ENCODE measurements around the gene ZNF516. TPM values are rescaled to one million over a fixed set of nuclear protein-coding genes. Genes with fewer than 3 reads are reported as not detected.

ZNF516 gene
- total RNA-seq, 1 donor from 2014 or later = 19.4 TPM

DNA sequence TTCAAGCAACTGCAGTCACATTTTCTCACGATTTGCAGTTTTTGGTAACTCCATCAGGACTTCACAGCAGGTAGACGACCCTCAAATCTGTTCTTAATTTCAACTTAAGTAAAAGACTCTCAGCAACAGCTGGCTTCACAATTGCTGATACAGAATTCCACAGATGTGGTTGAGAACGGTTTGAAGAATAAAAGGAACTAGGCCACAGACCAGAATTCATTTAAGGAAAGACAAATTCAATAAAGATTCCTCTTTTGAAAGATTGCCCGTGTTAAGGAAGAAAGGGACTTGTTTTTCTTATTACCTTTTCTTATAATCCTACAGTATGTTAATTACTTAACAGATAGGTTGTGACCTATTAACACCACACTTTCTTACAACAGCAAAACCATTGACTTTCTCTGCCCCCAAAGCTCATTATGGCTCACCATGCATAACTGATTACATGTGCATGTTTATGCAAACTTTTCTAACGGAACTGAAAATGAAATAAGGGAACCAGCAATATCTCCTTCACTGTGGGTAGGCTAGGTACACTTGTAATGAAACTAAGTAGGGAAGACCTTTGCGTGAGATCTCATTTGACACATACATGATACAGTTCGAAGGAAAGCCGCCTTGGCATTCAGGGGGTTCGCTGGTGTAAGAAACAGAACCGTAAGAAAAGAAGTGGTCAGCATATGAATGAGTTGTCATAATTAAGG, 4.7 kb upstream of the ZNF516 start:
- CTCF ChIA-PET = no interaction called here
- Mint-ChIP-seq H3K27me3 (peaks cover 2% of the 10 kb centered on the region), H3K36me3 (ENCODE audit: low read depth) (peaks cover 2% of the 10 kb centered on the region), H3K9me3 (peaks cover 4% of the 10 kb centered on the region), H3K4me3 (peak overlapping the region; percentile 65), H3K27ac (peak overlapping the region; percentile 89), H3K4me1 (peaks cover 38% of the 10 kb centered on the region)
- ATAC-seq (ENCODE audit: low read depth) = peak; percentile 83
- no peak for TF ChIP-seq CTCF (IDR thresholded peaks at IDR 0.05)
- POLR2A ChIA-PET = interaction anchor here (0.6 to 0.9 kb wide), 3 partner anchors 10 to 320 kb away, joined by 3 to 5 read pairs (median 3); no protein-coding TSS in a partner anchor
- no peak for DNase-seq
- intact Hi-C loops (cut with micrococcal nuclease) = loop anchor here (1.0 to 2.0 kb wide), 2 partner anchors 7 to 19 kb away; no protein-coding TSS in a partner anchor

DNA sequence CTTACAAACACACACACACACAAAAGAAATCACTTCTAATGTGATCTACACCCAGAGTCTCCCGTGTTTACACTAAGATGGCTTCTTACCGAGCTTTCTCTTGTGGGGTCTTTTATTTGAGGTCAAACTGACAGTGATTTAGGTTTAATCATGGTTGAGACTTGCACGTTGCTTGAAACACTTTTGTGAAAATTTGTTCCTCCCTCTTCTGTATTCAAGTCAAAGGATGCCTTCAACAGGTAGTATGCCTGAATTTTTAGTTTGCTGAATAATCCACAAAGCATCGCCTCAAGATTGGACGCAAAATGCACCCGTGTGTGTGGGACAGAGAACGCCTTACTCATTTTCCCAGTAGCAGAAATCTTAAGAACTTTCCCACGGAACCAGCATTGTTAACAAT, 4.0 kb upstream of the ZNF516 start:
- CTCF ChIA-PET = no interaction called here
- H3K27ac Mint-ChIP-seq = peak overlapping the region; percentile 89
- POLR2A ChIA-PET = no interaction called here

DNA sequence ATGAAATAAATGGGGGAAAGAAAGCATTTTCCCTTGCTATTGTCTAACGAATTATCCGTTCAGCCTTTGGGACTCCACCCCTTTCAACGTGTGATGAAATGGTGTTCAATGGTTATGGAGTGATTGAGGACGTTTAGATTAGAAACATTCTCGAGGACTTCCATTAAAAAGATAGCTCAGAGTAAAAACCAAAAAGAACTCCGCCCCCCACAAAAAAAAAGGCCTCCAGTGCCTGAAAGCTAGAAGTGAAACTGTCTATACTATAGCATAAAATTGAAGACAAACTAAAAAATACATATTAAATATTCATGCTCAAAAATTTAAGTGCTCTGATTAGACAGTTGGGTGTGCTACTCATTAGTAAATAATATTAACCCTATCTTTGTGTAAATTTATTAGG, 3.0 kb upstream of the ZNF516 start:
- H3K27ac Mint-ChIP-seq = peak overlapping the region; percentile 59
- ChIA-PET POLR2A (interaction anchor here (0.7 kb wide), 1 partner anchor 10 kb away, joined by 5 read pairs; no protein-coding TSS in a partner anchor), CTCF (no interaction called here)
- peaks cover 13% of the 10 kb centered on the region for H3K27me3 Mint-ChIP-seq
- peak overlapping the region; percentile 44 for H3K4me3 Mint-ChIP-seq
- ATAC-seq (ENCODE audit: low read depth) (no peak), DNase-seq (no peak)
- no peak for TF ChIP-seq CTCF (IDR thresholded peaks at IDR 0.05)
- H3K36me3 Mint-ChIP-seq (ENCODE audit: low read depth) = peaks cover 6% of the 10 kb centered on the region
- peaks cover 4% of the 10 kb centered on the region for H3K9me3 Mint-ChIP-seq
- peaks cover 45% of the 10 kb centered on the region for H3K4me1 Mint-ChIP-seq
- intact Hi-C loops (cut with micrococcal nuclease) = no loop called here

More for the DNA sequence above, 4.0 kb upstream of the ZNF516 start:
- Mint-ChIP-seq H3K9me3 (peaks cover 4% of the 10 kb centered on the region), H3K4me1 (peaks cover 40% of the 10 kb centered on the region), H3K27me3 (peaks cover 5% of the 10 kb centered on the region), H3K36me3 (ENCODE audit: low read depth) (peaks cover 2% of the 10 kb centered on the region), H3K4me3 (peak overlapping the region; percentile 48)
- intact Hi-C loops (cut with micrococcal nuclease) = no loop called here
- DNase-seq (no peak), ATAC-seq (ENCODE audit: low read depth) (no peak)
- no peak for TF ChIP-seq CTCF (IDR thresholded peaks at IDR 0.05)

GRCh38 chr18:76497021-76497420, 2.0 kb upstream of the ZNF516 start:
- Mint-ChIP-seq H3K4me3 (peak overlapping the region; percentile 30), H3K27me3 (peaks cover 13% of the 10 kb centered on the region), H3K9me3 (peaks cover 4% of the 10 kb centered on the region), H3K4me1 (peaks cover 45% of the 10 kb centered on the region), H3K36me3 (ENCODE audit: low read depth) (peaks cover 14% of the 10 kb centered on the region), H3K27ac (peak overlapping the region; percentile 13)
- POLR2A ChIA-PET = interaction anchor here (0.7 kb wide), 1 partner anchor 9 kb away, joined by 5 read pairs; no protein-coding TSS in a partner anchor
- ATAC-seq (ENCODE audit: low read depth) (no peak), DNase-seq (no peak)
- CTCF ChIA-PET = no interaction called here
- intact Hi-C loops (cut with micrococcal nuclease) = no loop called here
- TF ChIP-seq CTCF (IDR thresholded peaks at IDR 0.05) = no peak

DNA sequence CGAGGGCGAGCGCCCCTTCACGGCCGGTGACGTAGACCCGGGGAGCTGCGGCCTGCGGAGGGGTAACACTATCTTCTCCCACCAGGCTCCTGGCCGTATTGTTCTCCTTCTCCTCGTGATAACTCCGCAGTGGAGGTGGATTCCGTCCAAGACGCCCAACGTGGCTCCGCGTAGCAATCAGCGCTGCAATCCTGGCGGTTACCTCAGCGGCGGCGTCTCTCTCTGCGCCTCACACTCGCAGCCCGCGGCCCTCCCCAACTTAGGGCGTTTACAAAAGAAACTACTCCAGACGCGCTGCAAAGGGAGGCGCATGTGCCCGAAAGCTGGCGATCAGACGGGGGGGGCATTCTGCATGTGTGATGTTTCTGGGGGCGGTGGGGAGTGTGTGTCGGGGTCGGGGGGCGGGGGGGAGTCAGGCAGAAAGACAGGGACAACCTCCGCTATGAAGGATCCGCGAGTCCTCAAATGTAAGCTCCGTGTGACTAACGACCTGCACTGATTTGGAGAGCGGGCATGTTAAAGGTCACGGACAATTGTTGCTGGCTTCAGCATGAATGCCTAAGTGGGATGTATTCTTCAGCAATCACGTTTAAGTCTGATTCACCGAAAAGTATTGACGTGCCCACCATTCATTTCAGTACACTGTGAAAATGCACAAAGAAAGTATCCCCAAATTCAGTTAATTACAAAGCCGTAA, 1.3 kb upstream of the ZNF516 start:
- Mint-ChIP-seq H3K4me1 (peaks cover 45% of the 10 kb centered on the region), H3K36me3 (ENCODE audit: low read depth) (peaks cover 14% of the 10 kb centered on the region), H3K27ac (peak overlapping the region; percentile 87), H3K9me3 (peaks cover 4% of the 10 kb centered on the region), H3K4me3 (peak overlapping the region; percentile 84), H3K27me3 (peaks cover 13% of the 10 kb centered on the region)
- DNase-seq (no peak), ATAC-seq (ENCODE audit: low read depth) (no peak)
- TF ChIP-seq CTCF (IDR thresholded peaks at IDR 0.05) = no peak
- intact Hi-C loops (cut with micrococcal nuclease) = no loop called here
- POLR2A ChIA-PET = interaction anchor here (0.5 to 1.0 kb wide), 2 partner anchors 15 to 20 kb away, joined by 3 to 4 read pairs; no protein-coding TSS in a partner anchor
- CTCF ChIA-PET = no interaction called here

All from activated B cell treated with CpG ODN at 0.5 μM for 24 hours (primary cell).